GM04503 (cell line): Measurements from ENCODE around the gene FGF9.

Source experiments
- DNase-seq: peaks from one replicate; pipeline ENCODE4 v3.0.0-alpha.2; 2012; ENCODE audit warnings: low read depth

Gene FGF9

GRCh38 chr13:21674490-21675009 is 3.7 kb downstream of the FGF9 start:
- DNase-seq: no peak

GRCh38 chr13:21675095-21675991 is 4.5 kb downstream of the FGF9 start:
- no peak for DNase-seq

- no peak for DNase-seq
Observed at GRCh38 chr13:21676611-21677021, 5.7 kb downstream of the FGF9 start.

GRCh38 chr13:21677075-21677623 is 6.3 kb downstream of the FGF9 start:
- no peak for DNase-seq

GRCh38 chr13:21683034-21683733 is 12.3 kb downstream of the FGF9 start:
- DNase-seq: peak; percentile 71

- DNase-seq: peak; percentile 31
Observed at GRCh38 chr13:21684576-21684975, 13.7 kb downstream of the FGF9 start.

- DNase-seq: no peak
Observed at GRCh38 chr13:21685485-21686064, 14.7 kb downstream of the FGF9 start.

GRCh38 chr13:21686751-21687391 is 16.0 kb downstream of the FGF9 start:
- no peak for DNase-seq

GRCh38 chr13:21688056-21688455 is 17.2 kb downstream of the FGF9 start:
- no peak for DNase-seq

GRCh38 chr13:21689097-21689496 is 18.2 kb downstream of the FGF9 start:
- no peak for DNase-seq

- no peak for DNase-seq
Observed at GRCh38 chr13:21690955-21691354, 20.1 kb downstream of the FGF9 start.

- DNase-seq: no peak
Observed at GRCh38 chr13:21691500-21691899, 20.6 kb downstream of the FGF9 start.

- DNase-seq: no peak
Observed at GRCh38 chr13:21691928-21692327, 21.1 kb downstream of the FGF9 start.

GRCh38 chr13:21694831-21695230 is 24.0 kb downstream of the FGF9 start:
- no peak for DNase-seq

- DNase-seq: no peak
Observed at GRCh38 chr13:21695546-21695945, 24.7 kb downstream of the FGF9 start.

- no peak for DNase-seq
Observed at GRCh38 chr13:21696865-21697448, 26.1 kb downstream of the FGF9 start.

- no peak for DNase-seq
Observed at GRCh38 chr13:21698817-21699679, 28.2 kb downstream of the FGF9 start.

GRCh38 chr13:21701460-21701859 is 30.6 kb downstream of the FGF9 start:
- DNase-seq: no peak

- no peak for DNase-seq
Observed at GRCh38 chr13:21703846-21704245, 33.0 kb downstream of the FGF9 start.

GRCh38 chr13:21707586-21707985 is 36.7 kb downstream of the FGF9 start:
- no peak for DNase-seq

- no peak for DNase-seq
Observed at GRCh38 chr13:21709697-21710096, 38.8 kb downstream of the FGF9 start.
